ENCODE measurements around the gene TMTC1. TPM values are rescaled to one million over a fixed set of nuclear protein-coding genes. Genes with fewer than 3 reads are reported as not detected.

TMTC1 gene
- total and polyA plus RNA-seq, 2 donors (not counting 1 experiment from before 2014, with no cell fraction given) = not detected

DNA sequence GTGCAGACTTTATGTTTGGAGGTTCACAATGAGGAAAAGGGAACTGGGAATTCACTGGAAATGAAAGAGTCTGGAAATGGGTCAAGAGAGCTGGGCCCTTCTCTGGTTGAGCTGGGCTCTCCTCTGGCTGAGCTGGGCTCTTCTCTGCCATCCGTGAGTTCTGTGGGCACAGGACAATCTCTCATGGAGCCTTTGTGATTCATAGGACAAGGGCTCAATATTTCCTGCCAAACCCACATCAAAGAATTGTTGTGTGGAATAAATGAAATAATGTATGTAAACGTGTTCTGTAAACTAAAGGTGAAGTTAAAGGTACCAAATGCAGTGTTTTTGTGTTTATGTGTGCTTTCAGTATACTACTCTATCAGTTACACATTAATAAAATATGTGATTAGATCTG is 190.7 kb downstream of the TMTC1 start:
- H3K27me3 Mint-ChIP-seq = peaks cover 12% of the 10 kb centered on the region
- no peak overlapping the region for H3K4me3 Mint-ChIP-seq
- no CpG with 5 or more reads among the region's 2 CpGs for WGBS (ENCODE audit: insufficient coverage)
- intact Hi-C loops (cut with micrococcal nuclease) = no loop called here
- no peaks in the 10 kb centered on the region for H3K4me1 Mint-ChIP-seq
- ATAC-seq (ENCODE audit: low read depth) = no peak
- H3K36me3 ChIP-seq (replicated peaks in 1 of 2; ENCODE audit: control extremely low read depth in 1 of 2, control insufficient read depth in 1 of 2, extremely low read depth in 1 of 2, insufficient read depth in 2 of 2, low read length in 1 of 2) = no peaks in the 10 kb centered on the region
- CTCF ChIA-PET = no interaction called here
- no peaks in the 10 kb centered on the region for H3K9me3 ChIP-seq (ENCODE audit: control extremely low read depth in 1 of 3, control insufficient read depth in 2 of 3, insufficient read depth in 1 of 3, low read length in 2 of 3)
- no peak overlapping the region for H3K27ac Mint-ChIP-seq
- H3K4me1 ChIP-seq (ENCODE audit: control insufficient read depth in 2 of 2, insufficient read depth in 2 of 2, low read length in 2 of 2) = no peaks in the 10 kb centered on the region
- no peaks in the 10 kb centered on the region for H3K79me2 ChIP-seq (ENCODE audit: control insufficient read depth, insufficient read depth, low read length)
- H3K27me3 ChIP-seq (replicated peaks in 1 of 4; ENCODE audit: control extremely low read depth in 1 of 4, control insufficient read depth in 3 of 4, insufficient read depth in 4 of 4, low read length in 3 of 4) = no peaks in the 10 kb centered on the region
- H3K9ac ChIP-seq (ENCODE audit: low read length) = no peak overlapping the region
- H4K20me1 ChIP-seq (ENCODE audit: control insufficient read depth, insufficient read depth, low read length, poor library complexity, severe bottlenecking) = no peaks in the 10 kb centered on the region
- no peak overlapping the region for H2AFZ ChIP-seq (ENCODE audit: insufficient read depth, low read depth, low read length, poor library complexity, severe bottlenecking)
- H3K4me3 ChIP-seq (ENCODE audit: control extremely low read depth in 1 of 5, extremely low read depth in 1 of 5, insufficient read depth in 1 of 5, low read depth in 2 of 5, low read length in 4 of 5) = no peak overlapping the region
- no peaks in the 10 kb centered on the region for H3K9me3 Mint-ChIP-seq (ENCODE audit: insufficient read depth)
- POLR2A ChIA-PET = no interaction called here
- H3K27ac ChIP-seq (ENCODE audit: low read length in 2 of 2) = no peak overlapping the region
- no peak for DNase-seq
- no peak overlapping the region for H3K4me2 ChIP-seq (replicated peaks; ENCODE audit: low read depth, low read length, poor library complexity, severe bottlenecking)
- no peak for TF ChIP-seq EZH2 (IDR thresholded peaks at IDR 0.05; ENCODE audit: borderline replicate concordance, insufficient read depth, low read depth, low read length, poor library complexity, severe bottlenecking)
- TF ChIP-seq, protein P1, sequence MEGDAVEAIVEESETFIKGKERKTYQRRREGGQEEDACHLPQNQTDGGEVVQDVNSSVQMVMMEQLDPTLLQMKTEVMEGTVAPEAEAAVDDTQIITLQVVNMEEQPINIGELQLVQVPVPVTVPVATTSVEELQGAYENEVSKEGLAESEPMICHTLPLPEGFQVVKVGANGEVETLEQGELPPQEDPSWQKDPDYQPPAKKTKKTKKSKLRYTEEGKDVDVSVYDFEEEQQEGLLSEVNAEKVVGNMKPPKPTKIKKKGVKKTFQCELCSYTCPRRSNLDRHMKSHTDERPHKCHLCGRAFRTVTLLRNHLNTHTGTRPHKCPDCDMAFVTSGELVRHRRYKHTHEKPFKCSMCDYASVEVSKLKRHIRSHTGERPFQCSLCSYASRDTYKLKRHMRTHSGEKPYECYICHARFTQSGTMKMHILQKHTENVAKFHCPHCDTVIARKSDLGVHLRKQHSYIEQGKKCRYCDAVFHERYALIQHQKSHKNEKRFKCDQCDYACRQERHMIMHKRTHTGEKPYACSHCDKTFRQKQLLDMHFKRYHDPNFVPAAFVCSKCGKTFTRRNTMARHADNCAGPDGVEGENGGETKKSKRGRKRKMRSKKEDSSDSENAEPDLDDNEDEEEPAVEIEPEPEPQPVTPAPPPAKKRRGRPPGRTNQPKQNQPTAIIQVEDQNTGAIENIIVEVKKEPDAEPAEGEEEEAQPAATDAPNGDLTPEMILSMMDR (IDR thresholded peaks at IDR 0.05) = no peak

DNA sequence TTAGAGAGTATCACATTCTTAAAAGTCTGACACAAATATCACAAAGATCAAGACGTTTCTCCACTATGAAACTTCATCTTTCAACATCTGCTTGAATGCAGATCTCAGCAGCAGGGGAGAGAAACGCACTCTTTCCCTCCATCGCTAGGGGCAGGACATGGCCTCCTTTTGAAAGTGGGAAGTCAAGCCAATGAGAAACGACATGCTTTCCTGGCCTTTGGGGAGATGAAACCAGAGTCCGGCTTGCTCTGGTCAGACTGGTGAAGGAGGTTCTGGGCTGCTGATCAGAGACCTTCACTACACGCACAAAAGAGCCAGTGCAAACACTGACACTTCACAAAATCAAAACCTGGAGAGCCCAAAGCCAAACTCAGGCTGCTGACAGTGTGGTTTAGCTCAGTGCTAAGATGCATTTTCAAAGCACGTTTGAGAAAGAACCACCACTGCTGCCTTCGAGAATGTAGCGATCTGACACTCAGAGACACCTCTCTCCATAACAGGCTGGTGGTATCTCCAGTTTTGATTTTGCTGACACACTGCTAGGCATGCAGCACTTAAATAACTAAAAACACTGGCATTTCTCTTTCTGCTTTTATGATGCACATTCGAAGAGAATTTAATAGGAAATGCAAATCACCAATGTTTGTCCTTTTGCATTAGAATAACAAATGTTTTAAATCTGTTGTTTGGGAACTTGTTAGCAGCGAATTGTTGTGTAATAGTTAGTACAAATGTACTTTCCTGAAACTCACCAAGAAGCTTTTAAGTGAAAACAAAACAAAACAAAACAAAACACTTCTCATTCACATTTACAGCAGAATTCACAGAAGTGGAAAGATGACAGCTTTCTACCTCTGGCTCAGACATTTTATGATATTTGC is 192.4 kb downstream of the TMTC1 start:
- Histone ChIP-seq H3K4me3 (ENCODE audit: control extremely low read depth in 1 of 5, extremely low read depth in 1 of 5, insufficient read depth in 1 of 5, low read depth in 2 of 5, low read length in 4 of 5) (no peak overlapping the region), H2AFZ (ENCODE audit: insufficient read depth, low read depth, low read length, poor library complexity, severe bottlenecking) (no peak overlapping the region), H3K9ac (ENCODE audit: low read length) (no peak overlapping the region), H3K27me3 (replicated peaks in 1 of 4; ENCODE audit: control extremely low read depth in 1 of 4, control insufficient read depth in 3 of 4, insufficient read depth in 4 of 4, low read length in 3 of 4) (no peaks in the 10 kb centered on the region), H3K36me3 (replicated peaks in 1 of 2; ENCODE audit: control extremely low read depth in 1 of 2, control insufficient read depth in 1 of 2, extremely low read depth in 1 of 2, insufficient read depth in 2 of 2, low read length in 1 of 2) (no peaks in the 10 kb centered on the region), H4K20me1 (ENCODE audit: control insufficient read depth, insufficient read depth, low read length, poor library complexity, severe bottlenecking) (no peaks in the 10 kb centered on the region), H3K9me3 (ENCODE audit: control extremely low read depth in 1 of 3, control insufficient read depth in 2 of 3, insufficient read depth in 1 of 3, low read length in 2 of 3) (no peaks in the 10 kb centered on the region), H3K4me1 (ENCODE audit: control insufficient read depth in 2 of 2, insufficient read depth in 2 of 2, low read length in 2 of 2) (no peaks in the 10 kb centered on the region), H3K4me2 (replicated peaks; ENCODE audit: low read depth, low read length, poor library complexity, severe bottlenecking) (no peak overlapping the region), H3K79me2 (ENCODE audit: control insufficient read depth, insufficient read depth, low read length) (no peaks in the 10 kb centered on the region), H3K27ac (ENCODE audit: low read length in 2 of 2) (no peak overlapping the region)
- intact Hi-C loops (cut with micrococcal nuclease) = no loop called here
- Mint-ChIP-seq H3K4me1 (no peaks in the 10 kb centered on the region), H3K27ac (no peak overlapping the region), H3K9me3 (ENCODE audit: insufficient read depth) (no peaks in the 10 kb centered on the region), H3K27me3 (peaks cover 12% of the 10 kb centered on the region), H3K4me3 (no peak overlapping the region)
- POLR2A ChIA-PET = no interaction called here
- TF ChIP-seq, protein P1 (IDR thresholded peaks at IDR 0.05) = no peak
- no peak for TF ChIP-seq EZH2 (IDR thresholded peaks at IDR 0.05; ENCODE audit: borderline replicate concordance, insufficient read depth, low read depth, low read length, poor library complexity, severe bottlenecking)
- CTCF ChIA-PET = no interaction called here
- no peak for DNase-seq
- 69% methylated on average over 6 of the region's 11 CpGs for WGBS (ENCODE audit: insufficient coverage)
- no peak for ATAC-seq (ENCODE audit: low read depth)

All from B cell (primary cell).